Neural cell (in vitro differentiated cells): Measurements from ENCODE around the gene TAOK1.

Source experiments
- CTCF ChIP-seq: fragments of 450-650 bp; IDR thresholded peaks from 2 replicates; pipeline ENCODE4 v1.5.1; 2014; ENCODE audit warnings: antibody characterized with exemption, mild to moderate bottlenecking, moderate library complexity; ENCODE audit not compliant: poor library complexity, severe bottlenecking
- EP300 ChIP-seq: fragments of 450-650 bp; conservative IDR thresholded peaks from 2 replicates; pipeline ENCODE4 v1.6.1; 2014; ENCODE audit warnings: antibody characterized with exemption, mild to moderate bottlenecking, moderate library complexity; ENCODE audit not compliant: poor library complexity, severe bottlenecking
- EZH2 ChIP-seq: fragments of 200-600, 300-800 bp; shearing (Covaris generic), sonication (generic); IDR thresholded peaks from 2 replicates; pipeline ENCODE4 v1.6.1; 2014; ENCODE audit warnings: antibody characterized with exemption, low read length, borderline replicate concordance, mild to moderate bottlenecking; ENCODE audit not compliant: insufficient read depth, poor library complexity, severe bottlenecking
- POLR2AphosphoS5 ChIP-seq: IDR thresholded peaks from 2 replicates; pipeline ENCODE4 v1.6.1; 2012
- SMC3 ChIP-seq: fragments of 450-650 bp; conservative IDR thresholded peaks from 2 replicates; pipeline ENCODE4 v1.6.1; 2014; ENCODE audit warnings: antibody characterized with exemption, mild to moderate bottlenecking, moderate library complexity; ENCODE audit not compliant: poor library complexity
- TAF1 ChIP-seq: IDR thresholded peaks from 2 replicates; pipeline ENCODE4 v1.6.1; 2012; ENCODE audit warnings: low read depth
- TF ChIP-seq, protein P1 (sequence below): IDR thresholded peaks from 2 replicates; pipeline ENCODE4 v1.6.1; 2012; ENCODE audit warnings: borderline replicate concordance

- TF ChIP-seq EZH2 (no peak), CTCF (no peak), EP300 (peak; percentile 27), TAF1 (no peak), POLR2AphosphoS5 (peak; percentile 35), SMC3 (no peak)
- TF ChIP-seq, protein P1, sequence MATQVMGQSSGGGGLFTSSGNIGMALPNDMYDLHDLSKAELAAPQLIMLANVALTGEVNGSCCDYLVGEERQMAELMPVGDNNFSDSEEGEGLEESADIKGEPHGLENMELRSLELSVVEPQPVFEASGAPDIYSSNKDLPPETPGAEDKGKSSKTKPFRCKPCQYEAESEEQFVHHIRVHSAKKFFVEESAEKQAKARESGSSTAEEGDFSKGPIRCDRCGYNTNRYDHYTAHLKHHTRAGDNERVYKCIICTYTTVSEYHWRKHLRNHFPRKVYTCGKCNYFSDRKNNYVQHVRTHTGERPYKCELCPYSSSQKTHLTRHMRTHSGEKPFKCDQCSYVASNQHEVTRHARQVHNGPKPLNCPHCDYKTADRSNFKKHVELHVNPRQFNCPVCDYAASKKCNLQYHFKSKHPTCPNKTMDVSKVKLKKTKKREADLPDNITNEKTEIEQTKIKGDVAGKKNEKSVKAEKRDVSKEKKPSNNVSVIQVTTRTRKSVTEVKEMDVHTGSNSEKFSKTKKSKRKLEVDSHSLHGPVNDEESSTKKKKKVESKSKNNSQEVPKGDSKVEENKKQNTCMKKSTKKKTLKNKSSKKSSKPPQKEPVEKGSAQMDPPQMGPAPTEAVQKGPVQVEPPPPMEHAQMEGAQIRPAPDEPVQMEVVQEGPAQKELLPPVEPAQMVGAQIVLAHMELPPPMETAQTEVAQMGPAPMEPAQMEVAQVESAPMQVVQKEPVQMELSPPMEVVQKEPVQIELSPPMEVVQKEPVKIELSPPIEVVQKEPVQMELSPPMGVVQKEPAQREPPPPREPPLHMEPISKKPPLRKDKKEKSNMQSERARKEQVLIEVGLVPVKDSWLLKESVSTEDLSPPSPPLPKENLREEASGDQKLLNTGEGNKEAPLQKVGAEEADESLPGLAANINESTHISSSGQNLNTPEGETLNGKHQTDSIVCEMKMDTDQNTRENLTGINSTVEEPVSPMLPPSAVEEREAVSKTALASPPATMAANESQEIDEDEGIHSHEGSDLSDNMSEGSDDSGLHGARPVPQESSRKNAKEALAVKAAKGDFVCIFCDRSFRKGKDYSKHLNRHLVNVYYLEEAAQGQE, result no peak
These were observed 61.1 kb downstream of the TAOK1 start for GRCh38 chr17:29451121-29451742.
